Esophagus muscularis mucosa (tissue), 4 donors: ENCODE measurements around the gene SFSWAP. TPM values are rescaled to one million over a fixed set of nuclear protein-coding genes. Genes with fewer than 3 reads are reported as not detected.

Source experiments
- DNase-seq: peaks from one replicate; pipeline ENCODE4 v3.0.0-alpha.2; 2017; ENCODE audit errors: extremely low spot score
- H3K27ac ChIP-seq, 4 donors: fragments of 200-600 bp; sonication (generic); replicated peaks in 1 of 4; 1 replicate in 3 of 4; 2 replicates in 1 of 4; pipeline ENCODE4 v1.5.1; 2016 to 2019; ENCODE audit warnings: mild to moderate bottlenecking in 1 of 4
- H3K27me3 ChIP-seq, 4 donors: fragments of 200-600 bp; sonication (generic); one replicate each; pipeline versions ENCODE4 v1.5.1 to v1.6.0; 2016 to 2019
- H3K36me3 ChIP-seq, 4 donors: fragments of 200-600 bp; sonication (generic); one replicate each; pipeline ENCODE4 v1.5.1; 2016 to 2019
- H3K4me1 ChIP-seq, 4 donors: fragments of 200-600 bp; sonication (generic); one replicate each; pipeline ENCODE4 v1.5.1; 2016 to 2019
- H3K4me3 ChIP-seq, 4 donors: fragments of 200-600 bp; sonication (generic); 1 replicate in 2 of 4; 2 replicates in 2 of 4; pipeline ENCODE4 v1.5.1; 2016 to 2019; ENCODE audit warnings: mild to moderate bottlenecking in 4 of 4, moderate library complexity in 1 of 4
- H3K9me3 ChIP-seq, 4 donors: fragments of 200-600 bp; sonication (generic); 1 replicate in 3 of 4; 2 replicates in 1 of 4; pipeline ENCODE4 v1.5.1; 2016 to 2019
- CTCF ChIP-seq, 3 experiments: fragments of 200-600 bp in 2 of 3; fragments of 450-650 bp in 1 of 3; sonication (generic) in 2 of 3; IDR thresholded peaks; one replicate each; pipeline ENCODE4 v1.5.1; 2017 to 2019; ENCODE audit warnings: antibody characterized with exemption in 3 of 3, mild to moderate bottlenecking in 2 of 3, moderate library complexity in 1 of 3
- EP300 ChIP-seq: sonication (generic); formaldehyde crosslinking; IDR thresholded peaks from one replicate; pipeline ENCODE4 v1.6.1; 2017; ENCODE audit warnings: antibody characterized with exemption
- POLR2A ChIP-seq: fragments of 450-650 bp; IDR thresholded peaks from one replicate; pipeline ENCODE4 v1.6.1; 2017; ENCODE audit warnings: antibody characterized with exemption, moderate library complexity, mild to moderate bottlenecking, low read depth
- POLR2AphosphoS5 ChIP-seq, 2 donors: sonication (generic); formaldehyde crosslinking; IDR thresholded peaks; one replicate each; pipeline ENCODE4 v1.6.1; 2017; ENCODE audit warnings: antibody characterized with exemption in 2 of 2
- WGBS: methylation state at CpG from one replicate; pipeline ENCODE4 v1.1.5; 2018; 5-methylcytosine and 5-hydroxymethylcytosine counted together
- intact Hi-C: fragments of 100-400 bp; cut with DNase I; formaldehyde crosslinking; loops from one replicate; pipeline ENCODE4 v1.15.1; 2023
- total RNA-seq, 4 donors: library from RNA; depleted of rRNA; stranded (reverse); fragments of >200 nt; gene quantifications; one replicate each; pipeline versions ENCODE4 v1.1.0 to v1.2.1, GENCODE V29; 2016

The SFSWAP gene
- total RNA-seq, 4 donors from 2014 or later: 21.7 to 28.2 (median 25.0) TPM

- H3K27me3 ChIP-seq: no peaks in the 10 kb centered on the region
- no peak overlapping the region for H3K27ac ChIP-seq
- intact Hi-C loops: no loop called here
- H3K9me3 ChIP-seq: no peaks in the 10 kb centered on the region
- TF ChIP-seq CTCF (IDR thresholded peaks at IDR 0.05) (no peak), POLR2A (no peak), EP300 (no peak), POLR2AphosphoS5 (IDR thresholded peaks at IDR 0.05) (no peak)
- DNase-seq: no peak
- H3K36me3 ChIP-seq: peaks cover 33 to 96% (median 90%) of the 10 kb centered on the region in 4 donors
- H3K4me1 ChIP-seq: no peaks in the 10 kb centered on the region
- H3K4me3 ChIP-seq: no peak overlapping the region
- WGBS: 91% methylated on average over 10 of the region's 10 CpGs
These were observed 83.7 kb downstream of the SFSWAP start for GRCh38 chr12:131794573-131794972.

GRCh38 chr12:131795064-131795463 lies 84.2 kb downstream of the SFSWAP start:
- no peak overlapping the region for H3K27ac ChIP-seq
- no peaks in the 10 kb centered on the region for H3K27me3 ChIP-seq
- H3K4me3 ChIP-seq: no peak overlapping the region
- intact Hi-C loops: no loop called here
- no peaks in the 10 kb centered on the region for H3K9me3 ChIP-seq
- TF ChIP-seq EP300: no peak
- TF ChIP-seq POLR2A: no peak
- TF ChIP-seq POLR2AphosphoS5 (IDR thresholded peaks at IDR 0.05): no peak
- peaks cover 34 to 96% (median 90%) of the 10 kb centered on the region in 4 donors for H3K36me3 ChIP-seq
- H3K4me1 ChIP-seq: no peaks in the 10 kb centered on the region
- WGBS: 90% methylated on average over 6 of the region's 14 CpGs
- DNase-seq: no peak

GRCh38 chr12:131795690-131796410 lies 85.0 kb downstream of the SFSWAP start:
- H3K9me3 ChIP-seq: no peaks in the 10 kb centered on the region
- no peak overlapping the region for H3K27ac ChIP-seq
- H3K36me3 ChIP-seq: peaks cover 28 to 96% (median 90%) of the 10 kb centered on the region in 4 donors
- no peak for DNase-seq
- H3K4me3 ChIP-seq: no peak overlapping the region
- no peaks in the 10 kb centered on the region for H3K27me3 ChIP-seq
- TF ChIP-seq POLR2AphosphoS5 (IDR thresholded peaks at IDR 0.05): no peak
- no peak for TF ChIP-seq POLR2A
- no peak for TF ChIP-seq EP300
- TF ChIP-seq CTCF (IDR thresholded peaks at IDR 0.05): no peak
- 65% methylated on average over 9 of the region's 15 CpGs for WGBS
- H3K4me1 ChIP-seq: no peaks in the 10 kb centered on the region
- intact Hi-C loops: no loop called here

- intact Hi-C loops: no loop called here
- H3K36me3 ChIP-seq: peaks cover 28 to 93% (median 87%) of the 10 kb centered on the region in 4 donors
These were observed 85.5 kb downstream of the SFSWAP start for GRCh38 chr12:131796411-131796736.

More at GRCh38 chr12:131796411-131796736, 85.5 kb downstream of the SFSWAP start:
- H3K27me3 ChIP-seq: no peaks in the 10 kb centered on the region
- no peak overlapping the region for H3K27ac ChIP-seq
- H3K4me3 ChIP-seq: no peak overlapping the region
- H3K4me1 ChIP-seq: no peaks in the 10 kb centered on the region
- no peak for DNase-seq
- H3K9me3 ChIP-seq: no peaks in the 10 kb centered on the region
- TF ChIP-seq POLR2AphosphoS5 (IDR thresholded peaks at IDR 0.05): no peak
- TF ChIP-seq POLR2A: no peak
- TF ChIP-seq EP300: no peak
- no peak for TF ChIP-seq CTCF (IDR thresholded peaks at IDR 0.05)
- WGBS: 100% methylated on average over 6 of the region's 6 CpGs
